ENCODE results near the gene TBC1D19.

The TBC1D19 gene

GRCh38 chr4:26762650-26763049 lies 178.8 kb downstream of the TBC1D19 start:
- H3K4me3 ChIP-seq (ENCODE audit: low read length): no peak overlapping the region
- TF ChIP-seq CTCF (conservative IDR thresholded peaks at IDR 0.05; ENCODE audit: low read depth, low read length): no peak
- DNase-seq (ENCODE audit: low read depth): no peak

- no peak for TF ChIP-seq CTCF (conservative IDR thresholded peaks at IDR 0.05; ENCODE audit: low read depth, low read length)
- no peak for DNase-seq (ENCODE audit: low read depth)
- H3K4me3 ChIP-seq (ENCODE audit: low read length): no peak overlapping the region
Observed at GRCh38 chr4:26763063-26763462, 179.2 kb downstream of the TBC1D19 start.

GRCh38 chr4:26763648-26764047 lies 179.8 kb downstream of the TBC1D19 start:
- no peak overlapping the region for H3K4me3 ChIP-seq (ENCODE audit: low read length)
- TF ChIP-seq CTCF (conservative IDR thresholded peaks at IDR 0.05; ENCODE audit: low read depth, low read length): no peak
- DNase-seq (ENCODE audit: low read depth): no peak

- TF ChIP-seq CTCF (conservative IDR thresholded peaks at IDR 0.05; ENCODE audit: low read depth, low read length): no peak
- DNase-seq (ENCODE audit: low read depth): no peak
- no peak overlapping the region for H3K4me3 ChIP-seq (ENCODE audit: low read length)
Observed at GRCh38 chr4:26764231-26764630, 180.3 kb downstream of the TBC1D19 start.

GRCh38 chr4:26765515-26765914 lies 181.6 kb downstream of the TBC1D19 start:
- TF ChIP-seq CTCF (conservative IDR thresholded peaks at IDR 0.05; ENCODE audit: low read depth, low read length): no peak
- no peak overlapping the region for H3K4me3 ChIP-seq (ENCODE audit: low read length)
- DNase-seq (ENCODE audit: low read depth): no peak

- no peak for DNase-seq (ENCODE audit: low read depth)
- no peak for TF ChIP-seq CTCF (conservative IDR thresholded peaks at IDR 0.05; ENCODE audit: low read depth, low read length)
- no peak overlapping the region for H3K4me3 ChIP-seq (ENCODE audit: low read length)
Observed at GRCh38 chr4:26766141-26766540, 182.3 kb downstream of the TBC1D19 start.

- DNase-seq (ENCODE audit: low read depth): no peak
- TF ChIP-seq CTCF (conservative IDR thresholded peaks at IDR 0.05; ENCODE audit: low read depth, low read length): no peak
- no peak overlapping the region for H3K4me3 ChIP-seq (ENCODE audit: low read length)
Observed at GRCh38 chr4:26772096-26772873, 188.4 kb downstream of the TBC1D19 start.
